ENCODE data around the gene PDE7B. TPM values are rescaled to one million over a fixed set of nuclear protein-coding genes. Genes with fewer than 3 reads are reported as not detected.

Gene PDE7B
- total and polyA plus RNA-seq, 2 of the 13 experiments (the other 11 are each of a cell fraction or from before 2014, with no cell fraction given), result not detected

- H3K27me3 ChIP-seq (ENCODE audit: control insufficient read depth in 1 of 2, insufficient read depth in 2 of 2, low read length in 2 of 2), result no peaks in the 10 kb centered on the region
- H3K4me1 ChIP-seq (ENCODE audit: insufficient read depth, low read length), result peaks cover 15% of the 10 kb centered on the region
- no peak for TF ChIP-seq HDAC2 (CRISPR knock-in tag; IDR thresholded peaks at IDR 0.05)
- TF ChIP-seq DRAP1 (CRISPR knock-in tag; IDR thresholded peaks at IDR 0.05), result no peak
- TF ChIP-seq, protein P1, sequence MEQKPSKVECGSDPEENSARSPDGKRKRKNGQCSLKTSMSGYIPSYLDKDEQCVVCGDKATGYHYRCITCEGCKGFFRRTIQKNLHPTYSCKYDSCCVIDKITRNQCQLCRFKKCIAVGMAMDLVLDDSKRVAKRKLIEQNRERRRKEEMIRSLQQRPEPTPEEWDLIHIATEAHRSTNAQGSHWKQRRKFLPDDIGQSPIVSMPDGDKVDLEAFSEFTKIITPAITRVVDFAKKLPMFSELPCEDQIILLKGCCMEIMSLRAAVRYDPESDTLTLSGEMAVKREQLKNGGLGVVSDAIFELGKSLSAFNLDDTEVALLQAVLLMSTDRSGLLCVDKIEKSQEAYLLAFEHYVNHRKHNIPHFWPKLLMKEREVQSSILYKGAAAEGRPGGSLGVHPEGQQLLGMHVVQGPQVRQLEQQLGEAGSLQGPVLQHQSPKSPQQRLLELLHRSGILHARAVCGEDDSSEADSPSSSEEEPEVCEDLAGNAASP (CRISPR knock-in tag; IDR thresholded peaks at IDR 0.05; ENCODE audit: borderline replicate concordance), result no peak
- TF ChIP-seq PHF20 (CRISPR knock-in tag; IDR thresholded peaks at IDR 0.05), result no peak
- no peak for TF ChIP-seq EP300 (IDR thresholded peaks at IDR 0.05; ENCODE audit: low read depth in 2 of 2, low read length in 2 of 2)
- no peak for TF ChIP-seq EP300 (CRISPR knock-in tag; IDR thresholded peaks at IDR 0.05; ENCODE audit: borderline replicate concordance)
- no peak for TF ChIP-seq MAFF (IDR thresholded peaks at IDR 0.05; ENCODE audit: low read depth, low read length)
- no peak for TF ChIP-seq TRIM22 (IDR thresholded peaks at IDR 0.05)
- TF ChIP-seq SP4 (CRISPR knock-in tag; IDR thresholded peaks at IDR 0.05), result no peak
- TF ChIP-seq SAFB2 (CRISPR knock-in tag; IDR thresholded peaks at IDR 0.05; ENCODE audit: borderline replicate concordance, low read depth), result no peak
- TF ChIP-seq SRSF4 (IDR thresholded peaks at IDR 0.05; ENCODE audit: low read depth, low read length, poor library complexity, severe bottlenecking), result no peak
- no peak for TF ChIP-seq ZFP62 (CRISPR knock-in tag; IDR thresholded peaks at IDR 0.05)
- TF ChIP-seq ZNF607 (CRISPR knock-in tag; IDR thresholded peaks at IDR 0.05; ENCODE audit: borderline replicate concordance), result no peak
- TF ChIP-seq YY1 (IDR thresholded peaks at IDR 0.05; ENCODE audit: insufficient read depth, insufficient replicate concordance, low read depth, low read length), result no peak
- no peak for ATAC-seq
- H4K20me1 ChIP-seq (ENCODE audit: insufficient read depth, low read length), result no peaks in the 10 kb centered on the region
- no peaks in the 10 kb centered on the region for H3K79me2 ChIP-seq (ENCODE audit: insufficient read depth, low read length)
- POLR2A ChIA-PET, result no interaction called here
- CTCF ChIA-PET (ENCODE audit: low intra/inter-chr PET ratio, low total read pairs), result no interaction called here
- H3K9me3 ChIP-seq (ENCODE audit: low read length), result no peaks in the 10 kb centered on the region
- no peak overlapping the region for H3K9ac ChIP-seq (ENCODE audit: insufficient read depth, low read depth, low read length)
- no peak overlapping the region for H3K27ac ChIP-seq (ENCODE audit: extremely low read length, insufficient read depth, low read length)
- in situ Hi-C loops (cut with HindIII; ENCODE audit: extremely low pct_ligation_motif_present, low pct_unique_long_range_greater_than_20kb) (no loop called here), intact Hi-C loops (cut with micrococcal nuclease; ENCODE audit: unreplicated experiment) (no loop called here)
- no peak for DNase-seq (ENCODE audit: low spot score)
- 44% methylated on average over 6 of the region's 6 CpGs for whole genome bisulfite sequencing (ENCODE audit: low lambda C conversion rate)
- FAIRE-seq, result no peak
- no TSS peak for BruUV-seq (replicated peaks)
- no peaks in the 10 kb centered on the region for H3K36me3 ChIP-seq (replicated peaks in 1 of 2; ENCODE audit: control insufficient read depth in 1 of 2, insufficient read depth in 2 of 2, low read length in 2 of 2)
- no peak overlapping the region for H2AFZ ChIP-seq (ENCODE audit: low read length)
- no peak overlapping the region for H3K4me3 ChIP-seq (replicated peaks in 1 of 3; ENCODE audit: insufficient read depth in 1 of 3, low read depth in 2 of 3, low read length in 3 of 3)
- H3K4me2 ChIP-seq (ENCODE audit: low read depth, low read length), result no peak overlapping the region
Observed at GRCh38 chr6:136089876-136090275, 238.4 kb downstream of the PDE7B start.
